Body of pancreas (tissue), 4 donors: ENCODE results near the gene AQP2. TPM values are rescaled to one million over a fixed set of nuclear protein-coding genes. Genes with fewer than 3 reads are reported as not detected.

Source experiments
- ATAC-seq: fragments of 150-250 bp; one replicate; pipeline ENCODE4 v1.9.1; 2016
- DNase-seq, 4 donors: peaks; one replicate each; pipeline ENCODE4 v3.0.0-alpha.2; 2019
- H3K27ac ChIP-seq, 4 donors: fragments of 200-600 bp; sonication (generic); 1 replicate in 3 of 4; 2 replicates in 1 of 4; pipeline versions ENCODE4 v1.5.1 to v1.6.1; 2016 to 2019; ENCODE audit warnings: mild to moderate bottlenecking in 1 of 4, mixed read lengths in 1 of 4, moderate library complexity in 1 of 4
- H3K27me3 ChIP-seq, 2 donors: fragments of 200-600 bp; sonication (generic); one replicate each; pipeline ENCODE4 v1.6.0; 2016; ENCODE audit warnings: mild to moderate bottlenecking in 1 of 2
- H3K36me3 ChIP-seq, 2 donors: fragments of 200-600 bp; sonication (generic); replicated peaks in 1 of 2; 2 replicates each; pipeline ENCODE4 v1.5.1; 2016; ENCODE audit warnings: low read depth in 2 of 2; ENCODE audit not compliant: insufficient read depth in 1 of 2
- H3K4me1 ChIP-seq: fragments of 200-600 bp; sonication (generic); one replicate; pipeline ENCODE4 v1.6.0; 2016
- H3K4me3 ChIP-seq, 2 donors: fragments of 200-600 bp; sonication (generic); 1 replicate in 1 of 2; 2 replicates in 1 of 2; pipeline ENCODE4 v1.5.1; 2016 to 2019
- H3K9me3 ChIP-seq, 3 donors: fragments of 200-600 bp; sonication (generic); 1 replicate in 2 of 3; 2 replicates in 1 of 3; pipeline ENCODE4 v1.5.1; 2016
- POLR2A ChIP-seq, 3 donors: fragments of 450-650 bp; IDR thresholded peaks; one replicate each; pipeline ENCODE4 v1.6.1; 2016; ENCODE audit warnings: antibody characterized with exemption in 3 of 3, mild to moderate bottlenecking in 2 of 3
- WGBS, 2 donors: methylation state at CpG; one replicate each; pipeline ENCODE4 v1.1.5; 2017; 5-methylcytosine and 5-hydroxymethylcytosine counted together
- intact Hi-C: fragments of 100-400 bp; cut with DNase I; formaldehyde crosslinking; loops from one replicate; pipeline ENCODE4 v1.15.1; 2023
- total RNA-seq, 2 donors: library from RNA; depleted of rRNA; stranded (reverse); fragments of >200 nt; gene quantifications; one replicate each; pipeline ENCODE4 v1.1.0, GENCODE V29; 2016
- TF ChIP-seq, protein P1 (sequence below), 7 experiments: fragments of 450-650 bp in 4 of 7; fragments of 200-600 bp in 3 of 7; sonication (generic) in 3 of 7; IDR thresholded peaks; one replicate each; pipeline ENCODE4 v1.5.1; 2016 to 2019; ENCODE audit warnings: antibody characterized with exemption in 7 of 7

The AQP2 gene, protein sequence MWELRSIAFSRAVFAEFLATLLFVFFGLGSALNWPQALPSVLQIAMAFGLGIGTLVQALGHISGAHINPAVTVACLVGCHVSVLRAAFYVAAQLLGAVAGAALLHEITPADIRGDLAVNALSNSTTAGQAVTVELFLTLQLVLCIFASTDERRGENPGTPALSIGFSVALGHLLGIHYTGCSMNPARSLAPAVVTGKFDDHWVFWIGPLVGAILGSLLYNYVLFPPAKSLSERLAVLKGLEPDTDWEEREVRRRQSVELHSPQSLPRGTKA
- total RNA-seq, result not detected

DNA sequence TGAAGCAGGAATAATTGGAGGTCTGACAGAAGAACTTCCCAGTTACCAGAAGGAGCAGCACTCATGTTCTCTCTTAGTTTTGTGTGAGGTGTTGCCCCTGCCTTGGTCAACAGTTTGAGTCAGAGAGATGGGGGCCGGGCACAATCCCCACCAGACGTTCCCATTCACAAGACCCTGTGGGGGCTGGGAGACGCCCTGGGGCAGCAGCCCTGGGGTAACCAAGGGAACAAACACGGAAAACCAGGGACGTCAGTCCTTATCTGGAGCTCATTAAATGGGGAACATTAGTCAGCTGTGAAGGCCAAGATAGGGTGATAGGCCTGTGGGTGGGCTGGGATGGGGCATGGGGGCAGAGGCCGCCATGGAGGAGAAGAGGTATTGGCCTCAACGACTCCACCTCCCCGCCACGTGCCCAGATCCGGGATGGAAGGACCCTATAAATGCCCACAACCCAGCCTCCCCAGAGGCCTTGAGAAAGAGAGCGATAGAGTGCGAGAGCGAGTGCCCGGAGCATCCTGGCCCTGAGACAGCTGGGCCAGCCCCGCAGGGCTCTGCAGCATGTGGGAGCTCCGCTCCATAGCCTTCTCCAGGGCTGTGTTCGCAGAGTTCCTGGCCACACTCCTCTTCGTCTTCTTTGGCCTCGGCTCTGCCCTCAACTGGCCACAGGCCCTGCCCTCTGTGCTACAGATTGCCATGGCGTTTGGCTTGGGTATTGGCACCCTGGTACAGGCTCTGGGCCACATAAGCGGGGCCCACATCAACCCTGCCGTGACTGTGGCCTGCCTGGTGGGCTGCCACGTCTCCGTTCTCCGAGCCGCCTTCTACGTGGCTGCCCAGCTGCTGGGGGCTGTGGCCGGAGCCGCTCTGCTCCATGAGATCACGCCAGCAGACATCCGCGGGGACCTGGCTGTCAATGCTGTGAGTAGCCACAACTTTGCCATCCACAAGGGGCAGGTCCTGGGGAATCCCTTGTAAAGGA is at the start of gene AQP2:
Gene AQP2, plus strand, starts transcription at position 465 of the 979 bp plus-strand sequence. Its CDS starts 94 bp downstream, at position 559.
- H3K27me3 ChIP-seq, result peaks cover 0 to 10% of the 10 kb centered on the region in 2 donors
- H3K9me3 ChIP-seq, result no peaks in the 10 kb centered on the region
- H3K36me3 ChIP-seq, result no peaks in the 10 kb centered on the region
- TF ChIP-seq POLR2A (IDR thresholded peaks at IDR 0.05), result no peak
- TF ChIP-seq, protein P1, sequence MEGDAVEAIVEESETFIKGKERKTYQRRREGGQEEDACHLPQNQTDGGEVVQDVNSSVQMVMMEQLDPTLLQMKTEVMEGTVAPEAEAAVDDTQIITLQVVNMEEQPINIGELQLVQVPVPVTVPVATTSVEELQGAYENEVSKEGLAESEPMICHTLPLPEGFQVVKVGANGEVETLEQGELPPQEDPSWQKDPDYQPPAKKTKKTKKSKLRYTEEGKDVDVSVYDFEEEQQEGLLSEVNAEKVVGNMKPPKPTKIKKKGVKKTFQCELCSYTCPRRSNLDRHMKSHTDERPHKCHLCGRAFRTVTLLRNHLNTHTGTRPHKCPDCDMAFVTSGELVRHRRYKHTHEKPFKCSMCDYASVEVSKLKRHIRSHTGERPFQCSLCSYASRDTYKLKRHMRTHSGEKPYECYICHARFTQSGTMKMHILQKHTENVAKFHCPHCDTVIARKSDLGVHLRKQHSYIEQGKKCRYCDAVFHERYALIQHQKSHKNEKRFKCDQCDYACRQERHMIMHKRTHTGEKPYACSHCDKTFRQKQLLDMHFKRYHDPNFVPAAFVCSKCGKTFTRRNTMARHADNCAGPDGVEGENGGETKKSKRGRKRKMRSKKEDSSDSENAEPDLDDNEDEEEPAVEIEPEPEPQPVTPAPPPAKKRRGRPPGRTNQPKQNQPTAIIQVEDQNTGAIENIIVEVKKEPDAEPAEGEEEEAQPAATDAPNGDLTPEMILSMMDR (IDR thresholded peaks at IDR 0.05), result no peak
- no peak for ATAC-seq
- intact Hi-C loops, result no loop called here
- 74 to 81% methylated on average over 22 to 31 of the region's 32 CpGs for WGBS, 2 donors
- H3K27ac ChIP-seq, result no peak within 1 kb of the TSS
- DNase-seq, result no peak
- peaks cover 14% of the 10 kb centered on the region for H3K4me1 ChIP-seq
- H3K4me3 ChIP-seq, result no peak within 1 kb of the TSS

DNA sequence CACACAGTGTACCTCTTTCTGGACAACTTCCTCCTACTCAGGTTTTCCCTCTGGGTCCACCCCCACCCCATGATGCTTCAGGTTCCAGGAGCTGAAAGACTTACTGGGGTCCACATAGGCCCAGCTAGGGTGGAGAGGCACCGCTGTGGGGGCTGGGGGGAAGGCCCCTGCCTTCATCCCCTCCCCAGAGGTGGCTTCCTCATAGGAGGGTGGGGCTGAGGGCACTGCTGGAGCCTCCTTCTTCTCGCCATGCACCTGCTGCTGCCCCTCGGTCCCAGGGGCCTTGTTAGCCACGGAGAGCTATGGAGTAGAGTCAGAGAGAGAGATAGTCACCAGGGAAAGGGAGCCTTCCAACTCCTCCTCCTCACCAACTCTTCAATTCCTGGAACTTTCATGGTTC is 49.5 kb upstream of the AQP2 start:
- Histone ChIP-seq H3K27me3 (no peaks in the 10 kb centered on the region), H3K36me3 (no peaks in the 10 kb centered on the region), H3K4me3 (no peak overlapping the region), H3K4me1 (no peaks in the 10 kb centered on the region), H3K9me3 (no peaks in the 10 kb centered on the region), H3K27ac (no peak overlapping the region)
- no peak for DNase-seq
- no peak for ATAC-seq
- intact Hi-C loops, result no loop called here
- 51 to 57% methylated on average over 1 to 4 of the region's 4 CpGs for WGBS, 2 donors
- TF ChIP-seq POLR2A (IDR thresholded peaks at IDR 0.05), result no peak
- TF ChIP-seq, protein P1 (IDR thresholded peaks at IDR 0.05), result no peak

DNA sequence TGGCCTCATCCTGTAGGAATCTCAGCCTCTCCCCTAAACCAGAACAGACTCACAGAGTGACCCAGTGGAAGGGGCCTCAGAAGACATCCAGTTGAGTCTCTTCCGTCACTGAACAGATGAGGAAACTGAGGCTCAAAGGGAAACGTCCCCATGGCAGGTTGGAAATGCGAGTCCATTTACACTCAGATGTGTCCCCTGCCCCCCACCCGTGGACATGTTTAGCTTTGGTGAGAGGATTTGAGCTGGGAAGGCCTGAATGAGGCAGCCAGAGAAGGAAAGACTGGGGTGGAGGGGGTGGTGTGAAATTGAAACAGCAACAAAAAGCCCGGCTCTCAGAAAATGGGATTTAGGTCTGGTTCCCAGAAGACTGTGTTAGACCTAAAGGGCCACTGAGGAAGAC is 48.6 kb upstream of the AQP2 start:
- Histone ChIP-seq H3K4me1 (no peaks in the 10 kb centered on the region), H3K9me3 (no peaks in the 10 kb centered on the region), H3K36me3 (no peaks in the 10 kb centered on the region), H3K4me3 (no peak overlapping the region), H3K27me3 (no peaks in the 10 kb centered on the region), H3K27ac (no peak overlapping the region)
- TF ChIP-seq POLR2A (IDR thresholded peaks at IDR 0.05), result no peak
- TF ChIP-seq, protein P1 (IDR thresholded peaks at IDR 0.05), result no peak
- intact Hi-C loops, result no loop called here
- ATAC-seq (no peak), DNase-seq (no peak)
- 64 to 76% methylated on average over 5 of the region's 5 CpGs for WGBS, 2 donors

DNA sequence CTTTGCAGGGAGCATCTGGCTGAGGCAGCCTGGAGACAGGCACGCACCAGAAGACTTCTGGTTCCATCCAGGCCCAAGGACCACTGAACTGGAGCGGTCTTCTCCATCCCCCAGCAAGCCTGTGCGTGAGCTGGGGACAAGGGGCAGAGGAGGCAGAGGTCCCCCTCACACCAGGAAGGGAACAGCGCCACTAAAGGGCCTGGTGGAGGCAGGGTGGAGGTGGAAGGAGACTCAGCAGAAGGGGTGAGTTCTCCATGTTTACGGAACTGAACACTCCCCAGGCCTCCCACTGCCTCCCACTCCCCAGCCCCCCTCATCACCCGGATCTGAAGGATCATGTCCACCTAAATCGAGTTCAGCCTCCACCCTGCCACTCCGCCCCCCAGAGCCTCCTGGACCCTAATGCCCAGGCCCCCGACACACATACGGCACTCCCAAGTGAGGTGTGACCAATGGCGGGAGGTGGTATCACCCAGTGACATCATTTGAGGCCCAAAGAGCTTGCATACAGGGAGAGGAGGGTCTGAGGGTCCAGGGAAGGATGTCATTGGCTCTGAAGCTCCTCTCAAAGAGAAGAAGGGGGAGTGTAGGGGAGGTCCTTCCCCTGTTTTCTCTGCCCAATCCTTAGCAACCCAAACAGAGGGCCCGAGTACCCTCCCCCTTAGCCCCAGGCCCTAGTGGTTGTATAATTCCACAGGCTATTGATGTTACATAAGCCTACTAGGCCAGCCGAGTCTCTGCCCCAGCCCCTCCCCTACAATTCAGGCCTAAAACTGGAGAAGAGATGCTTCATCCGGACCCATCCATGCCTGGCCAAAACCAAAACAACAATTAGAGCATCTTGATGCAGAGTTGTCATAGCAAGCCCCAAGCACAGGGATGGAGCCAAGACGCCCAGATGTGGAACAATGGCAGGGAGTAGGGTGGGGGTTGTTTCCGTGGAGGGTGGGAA is 47.9 kb upstream of the AQP2 start:
- Histone ChIP-seq H3K9me3 (no peaks in the 10 kb centered on the region), H3K27me3 (no peaks in the 10 kb centered on the region), H3K27ac (no peak overlapping the region), H3K36me3 (no peaks in the 10 kb centered on the region), H3K4me3 (no peak overlapping the region), H3K4me1 (no peaks in the 10 kb centered on the region)
- intact Hi-C loops, result no loop called here
- WGBS, 2 donors, result 69 to 75% methylated on average over 15 to 16 of the region's 16 CpGs
- TF ChIP-seq, protein P1 (IDR thresholded peaks at IDR 0.05), result no peak
- no peak for TF ChIP-seq POLR2A (IDR thresholded peaks at IDR 0.05)
- ATAC-seq (no peak), DNase-seq (peak in 1 of 4 donors; percentile 2)
